Ovary (tissue), 3 donors: Measurements from ENCODE around the gene COL1A2.

ENCODE experiments used
- EP300 ChIP-seq: sonication (generic); formaldehyde crosslinking; IDR thresholded peaks from one replicate; pipeline ENCODE4 v1.6.1; 2017; ENCODE audit warnings: antibody characterized with exemption
- POLR2A ChIP-seq: fragments of 450-650 bp; IDR thresholded peaks from one replicate; pipeline ENCODE4 v1.6.1; 2017; ENCODE audit warnings: antibody characterized with exemption, mild to moderate bottlenecking, moderate library complexity
- TF ChIP-seq, protein P1 (sequence below), 3 donors: fragments of 450-650 bp in 2 of 3; fragments of 200-600 bp in 1 of 3; IDR thresholded peaks; one replicate each; pipeline versions ENCODE4 v1.5.1 to v1.8.0; 2016 to 2022; ENCODE audit warnings: antibody characterized with exemption in 3 of 3, mild to moderate bottlenecking in 1 of 3
- donor health status: DM: no; HTN: no; CAD: no.

DNA sequence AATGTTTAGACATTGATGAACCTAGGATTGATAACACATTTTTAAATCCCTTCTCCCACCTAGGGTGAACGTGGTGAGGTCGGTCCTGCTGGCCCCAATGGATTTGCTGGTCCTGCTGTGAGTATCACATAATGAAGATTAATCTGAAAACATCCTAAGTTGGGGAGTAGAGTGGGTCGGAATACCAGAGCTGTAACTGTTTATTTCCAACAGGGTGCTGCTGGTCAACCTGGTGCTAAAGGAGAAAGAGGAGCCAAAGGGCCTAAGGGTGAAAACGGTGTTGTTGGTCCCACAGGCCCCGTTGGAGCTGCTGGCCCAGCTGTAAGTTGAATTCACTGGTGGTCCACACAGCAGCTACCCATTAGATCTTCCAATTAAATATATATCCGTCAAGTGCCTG, 25.6 kb downstream of the COL1A2 start:
- TF ChIP-seq POLR2A (no peak), EP300 (no peak)
- TF ChIP-seq, protein P1, sequence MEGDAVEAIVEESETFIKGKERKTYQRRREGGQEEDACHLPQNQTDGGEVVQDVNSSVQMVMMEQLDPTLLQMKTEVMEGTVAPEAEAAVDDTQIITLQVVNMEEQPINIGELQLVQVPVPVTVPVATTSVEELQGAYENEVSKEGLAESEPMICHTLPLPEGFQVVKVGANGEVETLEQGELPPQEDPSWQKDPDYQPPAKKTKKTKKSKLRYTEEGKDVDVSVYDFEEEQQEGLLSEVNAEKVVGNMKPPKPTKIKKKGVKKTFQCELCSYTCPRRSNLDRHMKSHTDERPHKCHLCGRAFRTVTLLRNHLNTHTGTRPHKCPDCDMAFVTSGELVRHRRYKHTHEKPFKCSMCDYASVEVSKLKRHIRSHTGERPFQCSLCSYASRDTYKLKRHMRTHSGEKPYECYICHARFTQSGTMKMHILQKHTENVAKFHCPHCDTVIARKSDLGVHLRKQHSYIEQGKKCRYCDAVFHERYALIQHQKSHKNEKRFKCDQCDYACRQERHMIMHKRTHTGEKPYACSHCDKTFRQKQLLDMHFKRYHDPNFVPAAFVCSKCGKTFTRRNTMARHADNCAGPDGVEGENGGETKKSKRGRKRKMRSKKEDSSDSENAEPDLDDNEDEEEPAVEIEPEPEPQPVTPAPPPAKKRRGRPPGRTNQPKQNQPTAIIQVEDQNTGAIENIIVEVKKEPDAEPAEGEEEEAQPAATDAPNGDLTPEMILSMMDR (IDR thresholded peaks at IDR 0.05): no peak
